A549 (cell line): ENCODE measurements around the gene SLC8A2. TPM values are rescaled to one million over a fixed set of nuclear protein-coding genes. Genes with fewer than 3 reads are reported as not detected.

Experiments used
- ATAC-seq, 2 experiments: fragments of 200-7000 bp in 1 of 2; fragments of >200 bp in 1 of 2; cut with Nextera tagmentation in 1 of 2; cut with Tn5 transposase in 1 of 2; 3 replicates each; pipeline versions ENCODE4 v1.8.0 to v1.9.1; 2018 to 2020; ENCODE audit warnings: mild to moderate bottlenecking in 1 of 2, moderate library complexity in 1 of 2
- CTCF ChIA-PET: fragments of 300-600 bp; sonication (Branson Sonifier 250); formaldehyde crosslinking; extraction: SDS; loops from one replicate; lab custom pipeline; 2021; ENCODE audit warnings: antibody characterized with exemption, inconsistent platforms; lab: Yijun Ruan, JAX
- POLR2A ChIA-PET: fragments of 350-600 bp; formaldehyde crosslinking; extraction: SDS; loops from one replicate; lab custom pipeline; 2021; ENCODE audit warnings: antibody characterized with exemption, inconsistent platforms; lab: Yijun Ruan, JAX
- DNase-seq, 2 experiments: peaks; one replicate each; pipeline versions ENCODE4 v3.0.0 to v3.0.0-alpha.2; 2011 to 2016; ENCODE audit warnings: low read depth in 1 of 2, low spot score in 1 of 2
- FAIRE-seq: peaks from 2 replicates; lab custom pipeline; 2011; peaks lifted over from hg19 to GRCh38; lab: Jason Lieb, UNC
- H3K27ac ChIP-seq, 2 experiments: fragments of >200 bp; sonication (Bioruptor Twin); formaldehyde crosslinking; 3 replicates each; pipeline ENCODE4 v1.5.1; 2016 to 2017
- H3K4me1 ChIP-seq: fragments of >200 bp; sonication (Bioruptor Twin); formaldehyde crosslinking; 3 replicates; pipeline ENCODE4 v1.6.1; 2016
- H3K4me2 ChIP-seq: fragments of >200 bp; sonication (Bioruptor Twin); formaldehyde crosslinking; 3 replicates; pipeline ENCODE4 v1.6.1; 2016
- H3K4me3 ChIP-seq: fragments of >200 bp; sonication (Bioruptor Twin); formaldehyde crosslinking; 3 replicates; pipeline ENCODE4 v1.5.1; 2016
- H3K9me3 ChIP-seq: fragments of >200 bp; sonication (Bioruptor Twin); formaldehyde crosslinking; 3 replicates; pipeline ENCODE4 v1.6.1; 2016
- ATOH8 ChIP-seq: fragments of 250-450 bp; sonication (Bioruptor Pico); IDR thresholded peaks from 2 replicates; pipeline ENCODE4 v1.5.0; 2020; ENCODE audit warnings: low read depth, mild to moderate bottlenecking, moderate library complexity
- MYC ChIP-seq: IDR thresholded peaks from 2 replicates; pipeline ENCODE4 v1.6.1; 2012; ENCODE audit warnings: mild to moderate bottlenecking, inconsistent platforms, low read length, improper control_type of control experiment, borderline replicate concordance
- NPAS2 ChIP-seq: fragments of 250-450 bp; sonication (Bioruptor Pico); IDR thresholded peaks from 2 replicates; pipeline ENCODE4 v1.8.0; 2022; ENCODE audit warnings: mild to moderate bottlenecking, moderate library complexity, borderline replicate concordance
- NR3C1 ChIP-seq: fragments of >200 bp; sonication (Bioruptor Twin); formaldehyde crosslinking; IDR thresholded peaks from 3 replicates; pipeline ENCODE4 v1.6.1; 2017
- PHF8 ChIP-seq: fragments of 200-600 bp; sonication (generic); IDR thresholded peaks from 2 replicates; pipeline ENCODE4 v1.6.1; 2016; ENCODE audit warnings: low read depth, mild to moderate bottlenecking, antibody characterized with exemption, moderate library complexity, borderline replicate concordance
- RCOR1 ChIP-seq: fragments of 150-350 bp; IDR thresholded peaks from 2 replicates; pipeline ENCODE4 v1.6.1; 2014; ENCODE audit warnings: antibody characterized with exemption, low read length, low read depth
- TP53 ChIP-seq: fragments of 250-450 bp; sonication (Bioruptor Pico); IDR thresholded peaks from 2 replicates; pipeline ENCODE4 v1.5.0; 2021; ENCODE audit warnings: mild to moderate bottlenecking, moderate library complexity
- WGBS: methylation state at CpG from one replicate; pipeline ENCODE4 v1.1.6; 2017; ENCODE audit errors: missing lambda C conversion rate; 5-methylcytosine and 5-hydroxymethylcytosine counted together
- polyA plus RNA-seq, 4 experiments: library from polyadenylated mRNA; depleted of rRNA in 3 of 4; stranded (reverse); fragments of >200 nt; fragmentation: RNase III in 1 of 4; extraction: RNeasy Plus Mini Kit Qiagen cat#74134 plus additional on column Dnase treatment in 1 of 4; gene quantifications; 2 replicates in 3 of 4; 3 replicates in 1 of 4; pipeline ENCODE4 v1.2.3, GENCODE V29; 2011 to 2017

Gene SLC8A2
- polyA plus RNA-seq, 2 of the 4 experiments (the other 2 are of a cell fraction): 0.15 to 0.35 TPM

- ATAC-seq: no peak
- FAIRE-seq: no peak
- no peak overlapping the region for H3K27ac ChIP-seq
- POLR2A ChIA-PET: interaction anchor here (0.8 kb wide), 1 partner anchor 29 kb away, joined by 3 read pairs; no protein-coding TSS in a partner anchor
- CTCF ChIA-PET: interaction anchor here (0.6 to 11.0 kb wide), 12 partner anchors 9 to 93 kb away, joined by 3 to 138 read pairs (median 4); partner anchors contain the start of gene DHX34
- H3K4me2 ChIP-seq: no peak overlapping the region
- no peak overlapping the region for H3K4me3 ChIP-seq
- WGBS: 96% methylated on average over 11 of the region's 11 CpGs
- 0 out of 3 replicates have a peak, but pooled peaks cover 2% of the 10 kb centered on the region for H3K4me1 ChIP-seq
- no peak for DNase-seq
- no peaks in the 10 kb centered on the region for H3K9me3 ChIP-seq
- TF ChIP-seq NR3C1: no peak
- TF ChIP-seq TP53: no peak
- TF ChIP-seq PHF8: no peak
- TF ChIP-seq RCOR1: no peak
- TF ChIP-seq NPAS2 (CRISPR knock-in tag): no peak
- no peak for TF ChIP-seq ATOH8
- TF ChIP-seq MYC: no peak
Observed at GRCh38 chr19:47378246-47378645, 93.4 kb downstream of the SLC8A2 start.

Other genes starting within 250 kb of the SLC8A2 start
- gene BBC3, start 240.7 kb downstream of the SLC8A2 start, polyA plus RNA-seq (2011; rRNA removed): 3.6 and 6.0 TPM in 2 replicates
- gene BBC3, start 240.7 kb downstream of the SLC8A2 start, polyA plus RNA-seq (2017; fragmentation: RNase III; extraction: RNeasy Plus Mini Kit Qiagen cat#74134 plus additional on column Dnase treatment): 8.9 to 9.4 TPM (median 8.9 TPM) in 3 replicates
- 6.5 and 9.4 TPM in 2 replicates for gene CCDC9, start 215.4 kb downstream of the SLC8A2 start, polyA plus RNA-seq (2011; rRNA removed)
- gene CCDC9, start 215.4 kb downstream of the SLC8A2 start, polyA plus RNA-seq (2017; fragmentation: RNase III; extraction: RNeasy Plus Mini Kit Qiagen cat#74134 plus additional on column Dnase treatment): 22.2 to 25.7 TPM (median 24.6 TPM) in 3 replicates
- 1.5 and 1.6 TPM in 2 replicates for gene INAFM1, start 197.0 kb downstream of the SLC8A2 start, polyA plus RNA-seq (2011; rRNA removed)
- 4.6 to 5.7 TPM (median 5.5 TPM) in 3 replicates for gene INAFM1, start 197.0 kb downstream of the SLC8A2 start, polyA plus RNA-seq (2017; fragmentation: RNase III; extraction: RNeasy Plus Mini Kit Qiagen cat#74134 plus additional on column Dnase treatment)
- 3.4 and 3.5 TPM in 2 replicates for gene C5AR1, start 162.0 kb downstream of the SLC8A2 start, polyA plus RNA-seq (2011; rRNA removed)
- 1.4 to 1.6 TPM (median 1.5 TPM) in 3 replicates for gene C5AR1, start 162.0 kb downstream of the SLC8A2 start, polyA plus RNA-seq (2017; fragmentation: RNase III; extraction: RNeasy Plus Mini Kit Qiagen cat#74134 plus additional on column Dnase treatment)
- 0.28 and 0.36 TPM in 2 replicates for gene C5AR2, start 139.7 kb downstream of the SLC8A2 start, polyA plus RNA-seq (2011; rRNA removed)
- gene C5AR2, start 139.7 kb downstream of the SLC8A2 start, polyA plus RNA-seq (2017; fragmentation: RNase III; extraction: RNeasy Plus Mini Kit Qiagen cat#74134 plus additional on column Dnase treatment): 0.13 to 0.25 TPM (median 0.17 TPM) in 3 replicates
- gene DHX34, start 122.6 kb downstream of the SLC8A2 start, polyA plus RNA-seq (2011; rRNA removed): 12.4 and 14.4 TPM in 2 replicates
- 23.1 to 24.5 TPM (median 23.4 TPM) in 3 replicates for gene DHX34, start 122.6 kb downstream of the SLC8A2 start, polyA plus RNA-seq (2017; fragmentation: RNase III; extraction: RNeasy Plus Mini Kit Qiagen cat#74134 plus additional on column Dnase treatment)
- gene MEIS3, start 52.4 kb downstream of the SLC8A2 start, polyA plus RNA-seq (2011; rRNA removed): 16.5 and 19.2 TPM in 2 replicates
- 21.8 to 31.4 TPM (median 27.1 TPM) in 3 replicates for gene MEIS3, start 52.4 kb downstream of the SLC8A2 start, polyA plus RNA-seq (2017; fragmentation: RNase III; extraction: RNeasy Plus Mini Kit Qiagen cat#74134 plus additional on column Dnase treatment)
- 10.6 and 12.5 TPM in 2 replicates for gene KPTN, start 12.3 kb upstream of the SLC8A2 start, polyA plus RNA-seq (2011; rRNA removed)
- gene KPTN, start 12.3 kb upstream of the SLC8A2 start, polyA plus RNA-seq (2017; fragmentation: RNase III; extraction: RNeasy Plus Mini Kit Qiagen cat#74134 plus additional on column Dnase treatment): 20.6 to 22.1 TPM (median 20.8 TPM) in 3 replicates
- gene NAPA, start 43.2 kb upstream of the SLC8A2 start, polyA plus RNA-seq (2011; rRNA removed): 69.6 and 74.3 TPM in 2 replicates
- gene NAPA, start 43.2 kb upstream of the SLC8A2 start, polyA plus RNA-seq (2017; fragmentation: RNase III; extraction: RNeasy Plus Mini Kit Qiagen cat#74134 plus additional on column Dnase treatment): 92.5 to 101 TPM (median 94.2 TPM) in 3 replicates
- not detected in 2 replicates for gene ZNF541, start 101.3 kb upstream of the SLC8A2 start, polyA plus RNA-seq (2011; rRNA removed)
- not detected in 3 replicates for gene ZNF541, start 101.3 kb upstream of the SLC8A2 start, polyA plus RNA-seq (2017; fragmentation: RNase III; extraction: RNeasy Plus Mini Kit Qiagen cat#74134 plus additional on column Dnase treatment)
- 0.83 and 1.1 TPM in 2 replicates for gene BICRA, start 137.2 kb upstream of the SLC8A2 start, polyA plus RNA-seq (2011; rRNA removed)
- 12.4 to 14.6 TPM (median 12.4 TPM) in 3 replicates for gene BICRA, start 137.2 kb upstream of the SLC8A2 start, polyA plus RNA-seq (2017; fragmentation: RNase III; extraction: RNeasy Plus Mini Kit Qiagen cat#74134 plus additional on column Dnase treatment)
- gene EHD2, start 241.5 kb upstream of the SLC8A2 start, polyA plus RNA-seq (2011; rRNA removed): 32.3 and 36.9 TPM in 2 replicates
- 93.8 to 112 TPM (median 105 TPM) in 3 replicates for gene EHD2, start 241.5 kb upstream of the SLC8A2 start, polyA plus RNA-seq (2017; fragmentation: RNase III; extraction: RNeasy Plus Mini Kit Qiagen cat#74134 plus additional on column Dnase treatment)